GM06990 (cell line): ENCODE results near the gene PRXL2B.
A peak's percentile ranks its signal among the peaks of the same experiment; 100 is the strongest.

ENCODE experiments used
- DNase-seq: peaks from one replicate; pipeline ENCODE4 v3.0.0-alpha.2; 2011; ENCODE audit not compliant: insufficient read length; ENCODE audit errors: extremely low read depth
- H3K27me3 ChIP-seq: replicated peaks from 2 replicates; pipeline ENCODE4 v1.6.0; 2011; ENCODE audit warnings: low read length; ENCODE audit not compliant: control insufficient read depth, insufficient read depth
- H3K36me3 ChIP-seq: 2 replicates; pipeline ENCODE4 v1.5.1; 2011; ENCODE audit warnings: low read length; ENCODE audit not compliant: control insufficient read depth, insufficient read depth
- H3K4me3 ChIP-seq: replicated peaks from 2 replicates; pipeline ENCODE4 v1.5.1; 2011; ENCODE audit warnings: low read depth, mild to moderate bottlenecking, control low read depth, low read length
- CTCF ChIP-seq: IDR thresholded peaks from 2 replicates; pipeline ENCODE4 v1.5.1; 2011; ENCODE audit warnings: low read length, control low read depth, mild to moderate bottlenecking, inconsistent platforms; ENCODE audit not compliant: insufficient read depth, poor library complexity, severe bottlenecking

Gene PRXL2B

GRCh38 chr1:2586154-2587070 is at the start of gene PRXL2B:
TSS of gene PRXL2B (plus strand) at chr1:2586777. CDS start at chr1:2586886, 109 bp downstream.
- peaks cover 3% of the 10 kb centered on the region for H3K36me3 ChIP-seq
- TF ChIP-seq CTCF, result no peak
- no peaks in the 10 kb centered on the region for H3K27me3 ChIP-seq
- H3K4me3 ChIP-seq, result peak within 1 kb of the TSS; percentile 91
- peak; percentile 96 for DNase-seq

GRCh38 chr1:2537784-2538115 is 48.8 kb upstream of the PRXL2B start:
- DNase-seq, result no peak
- H3K27me3 ChIP-seq, result no peaks in the 10 kb centered on the region; the same call in none of the 2 replicates
- TF ChIP-seq CTCF, result no peak
- no peaks in the 10 kb centered on the region for H3K36me3 ChIP-seq
- H3K4me3 ChIP-seq, result no peak overlapping the region

GRCh38 chr1:2538376-2538775 is 48.2 kb upstream of the PRXL2B start:
- no peak for DNase-seq
- no peaks in the 10 kb centered on the region for H3K36me3 ChIP-seq
- TF ChIP-seq CTCF, result no peak
- H3K27me3 ChIP-seq, result no peaks in the 10 kb centered on the region; the same call in none of the 2 replicates
- no peak overlapping the region for H3K4me3 ChIP-seq

GRCh38 chr1:2538872-2539271 is 47.7 kb upstream of the PRXL2B start:
- no peaks in the 10 kb centered on the region; the same call in none of the 2 replicates for H3K27me3 ChIP-seq
- no peak for DNase-seq

GRCh38 chr1:2539312-2539907 is 47.2 kb upstream of the PRXL2B start:
- DNase-seq, result no peak
- Histone ChIP-seq H3K36me3 (no peaks in the 10 kb centered on the region), H3K27me3 (no peaks in the 10 kb centered on the region; the same call in none of the 2 replicates), H3K4me3 (no peak overlapping the region)
- peak; percentile 43 for TF ChIP-seq CTCF

More at GRCh38 chr1:2538872-2539271, 47.7 kb upstream of the PRXL2B start:
- no peak overlapping the region for H3K4me3 ChIP-seq
- no peak for TF ChIP-seq CTCF
- H3K36me3 ChIP-seq, result no peaks in the 10 kb centered on the region
